HAP-1 (cell line): ENCODE results near the gene CACNA1I.
A peak's percentile ranks its signal among the peaks of the same experiment; 100 is the strongest.

Experiments
- DNase-seq, 2 experiments: peaks; one replicate each; pipeline ENCODE4 v3.0.0-alpha.2; 2016 to 2020; ENCODE audit warnings: low spot score in 2 of 2
- H3K27me3 ChIP-seq: fragments of 250-450 bp; sonication (Bioruptor Pico); 2 replicates; pipeline ENCODE4 v1.5.1; 2020; ENCODE audit warnings: low read depth, mild to moderate bottlenecking, moderate library complexity
- H3K36me3 ChIP-seq: fragments of 250-450 bp; sonication (Bioruptor Pico); replicated peaks from 2 replicates; pipeline ENCODE4 v1.5.1; 2020; ENCODE audit warnings: mild to moderate bottlenecking
- H3K4me1 ChIP-seq: fragments of 250-450 bp; sonication (Bioruptor Pico); 2 replicates; pipeline ENCODE4 v1.5.1; 2020; ENCODE audit warnings: mild to moderate bottlenecking
- H3K4me3 ChIP-seq: fragments of 250-450 bp; sonication (Bioruptor Pico); 2 replicates; pipeline ENCODE4 v1.5.1; 2020; ENCODE audit warnings: mild to moderate bottlenecking, moderate library complexity
- H3K9me3 ChIP-seq: fragments of 250-450 bp; sonication (Bioruptor Pico); 2 replicates; pipeline ENCODE4 v1.5.1; 2020; ENCODE audit warnings: mild to moderate bottlenecking, moderate library complexity
- in situ Hi-C: fragments of 300-500 bp; cut with MboI; formaldehyde crosslinking; loops from 3 replicates; pipeline ENCODE4 v1.14.3; 2020; ENCODE audit warnings: low sequenced_read_pairs, inconsistent platforms, mixed read lengths

The CACNA1I gene

GRCh38 chr22:39583066-39583667, 12.6 kb downstream of the CACNA1I start:
- H3K9me3 ChIP-seq = no peaks in the 10 kb centered on the region
- H3K4me1 ChIP-seq = no peaks in the 10 kb centered on the region
- no peak for DNase-seq
- H3K27me3 ChIP-seq = 0 out of 2 replicates have a peak, but pooled peaks cover 3% of the 10 kb centered on the region
- no peaks in the 10 kb centered on the region for H3K36me3 ChIP-seq
- in situ Hi-C loops = no loop called here
- H3K4me3 ChIP-seq = no peak overlapping the region

GRCh38 chr22:39589875-39590274, 19.3 kb downstream of the CACNA1I start:
- H3K4me3 ChIP-seq = no peak overlapping the region
- H3K27me3 ChIP-seq = no peaks in the 10 kb centered on the region
- in situ Hi-C loops = no loop called here
- H3K4me1 ChIP-seq = no peaks in the 10 kb centered on the region
- no peak for DNase-seq
- H3K36me3 ChIP-seq = no peaks in the 10 kb centered on the region
- H3K9me3 ChIP-seq = no peaks in the 10 kb centered on the region

- Histone ChIP-seq H3K36me3 (no peaks in the 10 kb centered on the region), H3K4me3 (no peak overlapping the region), H3K27me3 (no peaks in the 10 kb centered on the region; the same call in 1 of the 2 replicates), H3K4me1 (no peaks in the 10 kb centered on the region), H3K9me3 (no peaks in the 10 kb centered on the region)
- in situ Hi-C loops = no loop called here
- no peak for DNase-seq
These were observed 21.8 kb downstream of the CACNA1I start for GRCh38 chr22:39592081-39593065.

- H3K4me3 ChIP-seq = no peak overlapping the region
These were observed 22.7 kb downstream of the CACNA1I start for GRCh38 chr22:39593066-39593930.

GRCh38 chr22:39593931-39594285, 23.4 kb downstream of the CACNA1I start:
- no peaks in the 10 kb centered on the region; the same call in 1 of the 2 replicates for H3K27me3 ChIP-seq
- in situ Hi-C loops = no loop called here

More at GRCh38 chr22:39593066-39593930, 22.7 kb downstream of the CACNA1I start:
- H3K9me3 ChIP-seq = no peaks in the 10 kb centered on the region
- H3K27me3 ChIP-seq = no peaks in the 10 kb centered on the region; the same call in 1 of the 2 replicates
- no peaks in the 10 kb centered on the region for H3K36me3 ChIP-seq
- H3K4me1 ChIP-seq = no peaks in the 10 kb centered on the region
- in situ Hi-C loops = no loop called here
- no peak for DNase-seq

GRCh38 chr22:39594411-39594810, 23.9 kb downstream of the CACNA1I start:
- Histone ChIP-seq H3K36me3 (no peaks in the 10 kb centered on the region), H3K4me3 (no peak overlapping the region), H3K9me3 (no peaks in the 10 kb centered on the region), H3K27me3 (no peaks in the 10 kb centered on the region; the same call in 1 of the 2 replicates), H3K4me1 (no peaks in the 10 kb centered on the region)
- in situ Hi-C loops = no loop called here
- DNase-seq = no peak

More at GRCh38 chr22:39593931-39594285, 23.4 kb downstream of the CACNA1I start:
- Histone ChIP-seq H3K4me3 (no peak overlapping the region), H3K4me1 (no peaks in the 10 kb centered on the region), H3K36me3 (no peaks in the 10 kb centered on the region), H3K9me3 (no peaks in the 10 kb centered on the region)
- DNase-seq = no peak

- no peaks in the 10 kb centered on the region for H3K9me3 ChIP-seq
- no peaks in the 10 kb centered on the region for H3K4me1 ChIP-seq
- no peaks in the 10 kb centered on the region; the same call in none of the 2 replicates for H3K27me3 ChIP-seq
- DNase-seq = peak; percentile 6 to 41
- in situ Hi-C loops = no loop called here
- H3K36me3 ChIP-seq = no peaks in the 10 kb centered on the region
- no peak overlapping the region for H3K4me3 ChIP-seq
These were observed 25.1 kb downstream of the CACNA1I start for GRCh38 chr22:39595622-39596172.

GRCh38 chr22:39596601-39597000, 26.0 kb downstream of the CACNA1I start:
- no peak overlapping the region for H3K4me3 ChIP-seq
- no peaks in the 10 kb centered on the region for H3K4me1 ChIP-seq
- peaks cover 4% of the 10 kb centered on the region for H3K27me3 ChIP-seq
- H3K36me3 ChIP-seq = no peaks in the 10 kb centered on the region
- H3K9me3 ChIP-seq = no peaks in the 10 kb centered on the region
- no peak for DNase-seq
- in situ Hi-C loops = no loop called here

GRCh38 chr22:39597236-39597869, 26.8 kb downstream of the CACNA1I start:
- H3K4me3 ChIP-seq = no peak overlapping the region
- in situ Hi-C loops = no loop called here
- H3K36me3 ChIP-seq = no peaks in the 10 kb centered on the region
- peaks cover 6% of the 10 kb centered on the region for H3K27me3 ChIP-seq
- H3K4me1 ChIP-seq = no peaks in the 10 kb centered on the region
- no peaks in the 10 kb centered on the region for H3K9me3 ChIP-seq
- DNase-seq = no peak

GRCh38 chr22:39598017-39598965, 27.7 kb downstream of the CACNA1I start:
- Histone ChIP-seq H3K36me3 (no peaks in the 10 kb centered on the region), H3K4me3 (no peak overlapping the region), H3K4me1 (no peaks in the 10 kb centered on the region), H3K9me3 (peaks cover 2% of the 10 kb centered on the region; the same call in 1 of the 2 replicates), H3K27me3 (peaks cover 12% of the 10 kb centered on the region)
- in situ Hi-C loops = no loop called here
- DNase-seq = peak; percentile 32 to 94

- in situ Hi-C loops = no loop called here
- no peak for DNase-seq
- Histone ChIP-seq H3K4me1 (no peaks in the 10 kb centered on the region), H3K4me3 (no peak overlapping the region), H3K36me3 (no peaks in the 10 kb centered on the region), H3K9me3 (peaks cover 6% of the 10 kb centered on the region), H3K27me3 (peaks cover 16% of the 10 kb centered on the region)
These were observed 30.1 kb downstream of the CACNA1I start for GRCh38 chr22:39600491-39601179.

GRCh38 chr22:39601180-39601535, 30.6 kb downstream of the CACNA1I start:
- in situ Hi-C loops = no loop called here
- H3K4me1 ChIP-seq = no peaks in the 10 kb centered on the region
- DNase-seq = no peak

More at GRCh38 chr22:39601180-39601535, 30.6 kb downstream of the CACNA1I start:
- Histone ChIP-seq H3K9me3 (peaks cover 6% of the 10 kb centered on the region), H3K4me3 (no peak overlapping the region), H3K36me3 (no peaks in the 10 kb centered on the region), H3K27me3 (peaks cover 16% of the 10 kb centered on the region)
